MCF 10A (cell line): ENCODE results near the gene CISD3. TPM values are rescaled to one million over a fixed set of nuclear protein-coding genes. Genes with fewer than 3 reads are reported as not detected.

Experiments used
- BruUV-seq: library from RNA; stranded (reverse); fragments of 400-500 nt; replicated peaks from 2 replicates; lab custom pipeline; 2021; lab: Mats Ljungman, UMichigan
- CTCF ChIA-PET: fragments of 300-600 bp; sonication (Branson Sonifier 250); formaldehyde crosslinking; extraction: SDS; loops from one replicate; lab custom pipeline; 2021; ENCODE audit warnings: antibody characterized with exemption, inconsistent platforms; lab: Yijun Ruan, JAX
- POLR2A ChIA-PET: fragments of 300-600, 350-650 bp; sonication (Branson Sonifier 250); formaldehyde crosslinking; extraction: SDS; loops from one replicate; lab custom pipeline; 2020; ENCODE audit warnings: antibody characterized with exemption, inconsistent platforms; lab: Yijun Ruan, JAX
- DNase-seq: peaks from one replicate; pipeline ENCODE4 v3.0.0-alpha.2; 2018; ENCODE audit not compliant: unreplicated experiment
- H3K27ac Mint-ChIP-seq: one replicate; pipeline ENCODE4 v1.8.0; 2022; ENCODE audit warnings: mild to moderate bottlenecking, low read depth, mixed read lengths; ENCODE audit not compliant: unreplicated experiment
- H3K27me3 Mint-ChIP-seq: one replicate; pipeline ENCODE4 v1.8.0; 2022; ENCODE audit warnings: mixed read lengths; ENCODE audit not compliant: insufficient read depth, unreplicated experiment
- H3K36me3 Mint-ChIP-seq: one replicate; pipeline ENCODE4 v1.8.0; 2022; ENCODE audit warnings: mild to moderate bottlenecking, moderate library complexity, mixed read lengths; ENCODE audit not compliant: insufficient read depth, unreplicated experiment
- H3K4me1 Mint-ChIP-seq: one replicate; pipeline ENCODE4 v1.8.0; 2022; ENCODE audit warnings: mixed read lengths; ENCODE audit not compliant: insufficient read depth, unreplicated experiment
- H3K4me3 Mint-ChIP-seq: one replicate; pipeline ENCODE4 v1.8.0; 2022; ENCODE audit warnings: mild to moderate bottlenecking, moderate library complexity, mixed read lengths; ENCODE audit not compliant: unreplicated experiment
- H3K9me3 Mint-ChIP-seq: one replicate; pipeline ENCODE4 v1.8.0; 2022; ENCODE audit warnings: mixed read lengths; ENCODE audit not compliant: unreplicated experiment
- intact Hi-C: fragments of 100-400 bp; cut with micrococcal nuclease; formaldehyde crosslinking; loops from 2 replicates; pipeline ENCODE4 v1.14.1; 2022
- total RNA-seq: library from RNA; stranded (reverse); gene quantifications from 2 replicates; pipeline ENCODE4 v1.2.3, GENCODE V29; 2022
- TF ChIP-seq, protein P1 (sequence below): fragments of 200-600 bp; IDR thresholded peaks from one replicate; pipeline ENCODE4 v1.8.0; 2022; ENCODE audit warnings: antibody characterized with exemption, mild to moderate bottlenecking; ENCODE audit not compliant: unreplicated experiment

Gene CISD3
- total RNA-seq, 1 experiment from 2014 or later, result 42.0 TPM

GRCh38 chr17:38709864-38710603 is 20.1 kb upstream of the CISD3 start:
- no peaks in the 10 kb centered on the region for H3K27me3 Mint-ChIP-seq
- no peaks in the 10 kb centered on the region for H3K9me3 Mint-ChIP-seq
- ChIA-PET POLR2A (interaction anchor here (1.1 kb wide), 1 partner anchor 20 kb away, joined by 3 read pairs; the partner anchor contains the start of gene CISD3), CTCF (interaction anchor here (0.5 to 1.4 kb wide), 5 partner anchors 19 to 47 kb away, joined by 3 to 5 read pairs (median 4); no protein-coding TSS in a partner anchor)
- TF ChIP-seq, protein P1, sequence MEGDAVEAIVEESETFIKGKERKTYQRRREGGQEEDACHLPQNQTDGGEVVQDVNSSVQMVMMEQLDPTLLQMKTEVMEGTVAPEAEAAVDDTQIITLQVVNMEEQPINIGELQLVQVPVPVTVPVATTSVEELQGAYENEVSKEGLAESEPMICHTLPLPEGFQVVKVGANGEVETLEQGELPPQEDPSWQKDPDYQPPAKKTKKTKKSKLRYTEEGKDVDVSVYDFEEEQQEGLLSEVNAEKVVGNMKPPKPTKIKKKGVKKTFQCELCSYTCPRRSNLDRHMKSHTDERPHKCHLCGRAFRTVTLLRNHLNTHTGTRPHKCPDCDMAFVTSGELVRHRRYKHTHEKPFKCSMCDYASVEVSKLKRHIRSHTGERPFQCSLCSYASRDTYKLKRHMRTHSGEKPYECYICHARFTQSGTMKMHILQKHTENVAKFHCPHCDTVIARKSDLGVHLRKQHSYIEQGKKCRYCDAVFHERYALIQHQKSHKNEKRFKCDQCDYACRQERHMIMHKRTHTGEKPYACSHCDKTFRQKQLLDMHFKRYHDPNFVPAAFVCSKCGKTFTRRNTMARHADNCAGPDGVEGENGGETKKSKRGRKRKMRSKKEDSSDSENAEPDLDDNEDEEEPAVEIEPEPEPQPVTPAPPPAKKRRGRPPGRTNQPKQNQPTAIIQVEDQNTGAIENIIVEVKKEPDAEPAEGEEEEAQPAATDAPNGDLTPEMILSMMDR, result no peak
- intact Hi-C loops, result loop anchor here (10.0 kb wide), 1 partner anchor 45 kb away; the partner anchor contains the start of gene PSMB3
- peaks cover 11% of the 10 kb centered on the region for H3K4me1 Mint-ChIP-seq
- H3K27ac Mint-ChIP-seq, result no peak overlapping the region
- no peak overlapping the region for H3K4me3 Mint-ChIP-seq
- peaks cover 40% of the 10 kb centered on the region for H3K36me3 Mint-ChIP-seq
- DNase-seq, result no peak
- no TSS peak for BruUV-seq

- Mint-ChIP-seq H3K36me3 (peaks cover 45% of the 10 kb centered on the region), H3K4me3 (no peak overlapping the region), H3K4me1 (peaks cover 11% of the 10 kb centered on the region), H3K27me3 (no peaks in the 10 kb centered on the region), H3K9me3 (no peaks in the 10 kb centered on the region), H3K27ac (no peak overlapping the region)
- BruUV-seq, result no TSS peak
- DNase-seq, result no peak
- TF ChIP-seq, protein P1, result no peak
- intact Hi-C loops, result no loop called here
- CTCF ChIA-PET, result interaction anchor here (0.8 to 1.4 kb wide), 3 partner anchors 18 to 48 kb away, joined by 3 to 5 read pairs (median 4); no protein-coding TSS in a partner anchor
- POLR2A ChIA-PET, result interaction anchor here (1.1 kb wide), 1 partner anchor 20 kb away, joined by 3 read pairs; the partner anchor contains the start of gene CISD3
These were observed 19.6 kb upstream of the CISD3 start for GRCh38 chr17:38710604-38710962.

DNA sequence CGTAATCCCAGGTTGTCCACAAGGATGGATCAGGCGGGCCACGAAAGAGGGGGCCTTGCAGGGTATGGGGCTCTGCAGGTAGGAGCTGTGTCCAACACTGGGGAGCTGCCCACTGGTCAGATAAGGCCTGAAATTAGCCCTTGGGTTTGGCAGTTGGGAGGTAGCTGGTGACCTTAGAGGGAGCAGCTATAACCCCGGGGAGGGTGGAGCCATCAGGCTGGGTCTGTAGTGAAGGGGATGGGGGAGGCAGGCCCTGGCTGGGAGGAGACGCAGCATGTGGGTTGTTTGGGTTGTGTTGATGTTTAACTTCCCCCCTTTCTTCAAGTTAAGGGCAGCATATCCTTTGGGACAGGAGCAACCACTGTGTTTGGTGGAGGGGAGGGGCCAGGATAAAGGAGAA is 19.2 kb upstream of the CISD3 start:
- no peaks in the 10 kb centered on the region for H3K27me3 Mint-ChIP-seq
- peaks cover 11% of the 10 kb centered on the region for H3K4me1 Mint-ChIP-seq
- intact Hi-C loops, result no loop called here
- no peak overlapping the region for H3K4me3 Mint-ChIP-seq
- H3K27ac Mint-ChIP-seq, result no peak overlapping the region
- TF ChIP-seq, protein P1, result no peak
- ChIA-PET POLR2A (interaction anchor here (1.1 kb wide), 1 partner anchor 19 kb away, joined by 3 read pairs; the partner anchor contains the start of gene CISD3), CTCF (interaction anchor here (1.4 kb wide), 1 partner anchor 20 kb away, joined by 5 read pairs; no protein-coding TSS in a partner anchor)
- BruUV-seq, result no TSS peak
- no peak for DNase-seq
- H3K9me3 Mint-ChIP-seq, result no peaks in the 10 kb centered on the region
- peaks cover 49% of the 10 kb centered on the region for H3K36me3 Mint-ChIP-seq

GRCh38 chr17:38711792-38712571 is 18.2 kb upstream of the CISD3 start:
- Mint-ChIP-seq H3K4me1 (peaks cover 3% of the 10 kb centered on the region), H3K27me3 (no peaks in the 10 kb centered on the region), H3K27ac (no peak overlapping the region), H3K9me3 (no peaks in the 10 kb centered on the region), H3K4me3 (no peak overlapping the region), H3K36me3 (peaks cover 50% of the 10 kb centered on the region)
- TF ChIP-seq, protein P1, result no peak
- no TSS peak for BruUV-seq
- DNase-seq, result no peak
- CTCF ChIA-PET, result no interaction called here
- intact Hi-C loops, result no loop called here
- POLR2A ChIA-PET, result no interaction called here
